Natural killer cell (primary cell): Measurements from ENCODE around the gene TH. TPM values are rescaled to one million over a fixed set of nuclear protein-coding genes. Genes with fewer than 3 reads are reported as not detected.

ENCODE experiments used
- ATAC-seq, 3 donors: fragments of 150-1000 bp in 2 of 3; fragments of 200-7000 bp in 1 of 3; cut with Tn5 transposase; 1 replicate in 1 of 3; 2 replicates in 2 of 3; pipeline ENCODE4 v1.10.0; 2021; ENCODE audit warnings: mild to moderate bottlenecking in 2 of 3, moderate library complexity in 2 of 3
- DNase-seq, 2 donors: peaks; one replicate each; pipeline versions ENCODE4 v3.0.0 to v3.0.0-alpha.2; 2013 to 2021; ENCODE audit warnings: mixed read lengths in 1 of 2
- H3K27ac ChIP-seq: one replicate; pipeline ENCODE4 v1.5.1; 2013; ENCODE audit warnings: mild to moderate bottlenecking, low read length
- H3K27me3 ChIP-seq: one replicate; pipeline ENCODE4 v1.6.1; 2013; ENCODE audit warnings: low read length; ENCODE audit not compliant: control insufficient read depth, insufficient read depth
- H3K36me3 ChIP-seq: one replicate; pipeline ENCODE4 v1.6.1; 2013; ENCODE audit warnings: low read length; ENCODE audit not compliant: control insufficient read depth, insufficient read depth
- H3K4me1 ChIP-seq: one replicate; pipeline ENCODE4 v1.6.1; 2013; ENCODE audit warnings: low read length; ENCODE audit not compliant: control insufficient read depth, insufficient read depth
- H3K4me3 ChIP-seq: one replicate; pipeline ENCODE4 v1.5.1; 2013; ENCODE audit warnings: low read length
- H3K9me3 ChIP-seq: one replicate; pipeline ENCODE4 v1.6.1; 2013; ENCODE audit warnings: low read length; ENCODE audit not compliant: control insufficient read depth, insufficient read depth
- H3K27ac Mint-ChIP-seq, 2 donors: one replicate each; pipeline ENCODE4 v1.8.0; 2022; ENCODE audit warnings: mild to moderate bottlenecking in 2 of 2, mixed read lengths in 2 of 2, moderate library complexity in 1 of 2
- H3K27me3 Mint-ChIP-seq, 2 donors: one replicate each; pipeline ENCODE4 v1.8.0; 2022; ENCODE audit warnings: low read depth in 2 of 2, mixed read lengths in 2 of 2
- H3K36me3 Mint-ChIP-seq: one replicate; pipeline ENCODE4 v1.8.0; 2022; ENCODE audit warnings: mixed read lengths
- H3K4me1 Mint-ChIP-seq, 2 donors: one replicate each; pipeline ENCODE4 v1.8.0; 2022; ENCODE audit warnings: mixed read lengths in 2 of 2
- H3K4me3 Mint-ChIP-seq: one replicate; pipeline ENCODE4 v1.8.0; 2022; ENCODE audit warnings: mild to moderate bottlenecking, moderate library complexity, mixed read lengths
- H3K9me3 Mint-ChIP-seq, 2 donors: one replicate each; pipeline ENCODE4 v1.8.0; 2022; ENCODE audit warnings: mixed read lengths in 2 of 2
- WGBS: methylation state at CpG from one replicate; pipeline ENCODE4 v1.1.7; 2013; ENCODE audit warnings: missing lambda C conversion rate; ENCODE audit not compliant: insufficient coverage; 5-methylcytosine and 5-hydroxymethylcytosine counted together
- intact Hi-C: fragments of 100-400 bp; cut with micrococcal nuclease; formaldehyde crosslinking; loops from one replicate; pipeline ENCODE4 v1.14.2; 2022
- total RNA-seq, 4 donors: library from RNA; stranded (reverse); fragments of 120-200 nt in 1 of 4; gene quantifications; one replicate each; pipeline versions ENCODE4 v1.2.3 to v1.2.4, GENCODE V29; 2013 to 2022
- TF ChIP-seq, protein P1 (sequence below): fragments of 200-600 bp; IDR thresholded peaks from one replicate; pipeline ENCODE4 v1.8.0; 2022; ENCODE audit warnings: antibody characterized with exemption

Gene TH
- total RNA-seq, 3 donors from 2014 or later (not counting 1 experiment from before 2014, with no cell fraction given), result not detected

- ATAC-seq, result no peak
- H3K4me3 Mint-ChIP-seq, result no peak overlapping the region
Observed at GRCh38 chr11:2167141-2168045, 4.2 kb downstream of the TH start.

GRCh38 chr11:2166091-2166851 is 5.3 kb downstream of the TH start:
- Histone ChIP-seq H3K27ac (no peak overlapping the region), H3K4me3 (no peak overlapping the region), H3K9me3 (no peaks in the 10 kb centered on the region), H3K36me3 (no peaks in the 10 kb centered on the region), H3K27me3 (no peaks in the 10 kb centered on the region), H3K4me1 (no peaks in the 10 kb centered on the region)
- Mint-ChIP-seq H3K27me3 (peaks cover 0 to 3% of the 10 kb centered on the region in 2 donors), H3K4me3 (no peak overlapping the region), H3K36me3 (no peaks in the 10 kb centered on the region), H3K9me3 (no peaks in the 10 kb centered on the region), H3K4me1 (no peaks in the 10 kb centered on the region), H3K27ac (no peak overlapping the region)
- peak; percentile 45 to 72 (median 63) for ATAC-seq
- intact Hi-C loops, result no loop called here
- TF ChIP-seq, protein P1, sequence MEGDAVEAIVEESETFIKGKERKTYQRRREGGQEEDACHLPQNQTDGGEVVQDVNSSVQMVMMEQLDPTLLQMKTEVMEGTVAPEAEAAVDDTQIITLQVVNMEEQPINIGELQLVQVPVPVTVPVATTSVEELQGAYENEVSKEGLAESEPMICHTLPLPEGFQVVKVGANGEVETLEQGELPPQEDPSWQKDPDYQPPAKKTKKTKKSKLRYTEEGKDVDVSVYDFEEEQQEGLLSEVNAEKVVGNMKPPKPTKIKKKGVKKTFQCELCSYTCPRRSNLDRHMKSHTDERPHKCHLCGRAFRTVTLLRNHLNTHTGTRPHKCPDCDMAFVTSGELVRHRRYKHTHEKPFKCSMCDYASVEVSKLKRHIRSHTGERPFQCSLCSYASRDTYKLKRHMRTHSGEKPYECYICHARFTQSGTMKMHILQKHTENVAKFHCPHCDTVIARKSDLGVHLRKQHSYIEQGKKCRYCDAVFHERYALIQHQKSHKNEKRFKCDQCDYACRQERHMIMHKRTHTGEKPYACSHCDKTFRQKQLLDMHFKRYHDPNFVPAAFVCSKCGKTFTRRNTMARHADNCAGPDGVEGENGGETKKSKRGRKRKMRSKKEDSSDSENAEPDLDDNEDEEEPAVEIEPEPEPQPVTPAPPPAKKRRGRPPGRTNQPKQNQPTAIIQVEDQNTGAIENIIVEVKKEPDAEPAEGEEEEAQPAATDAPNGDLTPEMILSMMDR, result peak; percentile 52
- 16% methylated on average over 70 of the region's 70 CpGs for WGBS
- DNase-seq, result peak; percentile 29 to 67

More at GRCh38 chr11:2167141-2168045, 4.2 kb downstream of the TH start:
- Histone ChIP-seq H3K36me3 (no peaks in the 10 kb centered on the region), H3K4me1 (no peaks in the 10 kb centered on the region), H3K9me3 (no peaks in the 10 kb centered on the region), H3K4me3 (no peak overlapping the region), H3K27ac (no peak overlapping the region), H3K27me3 (no peaks in the 10 kb centered on the region)
- no peak for DNase-seq
- Mint-ChIP-seq H3K4me1 (no peaks in the 10 kb centered on the region), H3K36me3 (no peaks in the 10 kb centered on the region), H3K9me3 (no peaks in the 10 kb centered on the region), H3K27ac (no peak overlapping the region), H3K27me3 (peaks cover 0 to 3% of the 10 kb centered on the region in 2 donors)
- WGBS, result 78% methylated on average over 31 of the region's 31 CpGs
- intact Hi-C loops, result no loop called here
- TF ChIP-seq, protein P1, result no peak

DNA sequence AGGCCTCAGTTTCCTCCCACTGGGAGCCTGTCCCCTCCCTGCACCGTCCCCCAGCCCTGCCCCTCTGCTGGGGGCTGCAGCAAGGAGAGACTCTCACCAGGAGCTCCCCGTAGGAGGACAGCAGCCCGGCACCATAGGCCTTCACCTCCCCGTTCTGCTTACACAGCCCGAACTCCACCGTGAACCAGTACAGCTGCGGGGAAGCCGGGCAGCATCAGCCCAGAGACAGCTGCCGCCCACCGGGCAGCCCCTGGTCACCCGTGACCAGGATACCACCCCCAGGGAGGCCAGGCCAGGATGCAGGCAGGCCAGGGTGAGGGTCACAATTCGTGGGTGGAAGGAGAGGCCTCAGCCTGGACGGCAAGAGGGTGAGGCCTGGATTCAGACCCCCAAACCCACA is 6.0 kb downstream of the TH start:
- H3K27ac ChIP-seq, result no peak overlapping the region
- intact Hi-C loops, result no loop called here
- Mint-ChIP-seq H3K9me3 (no peaks in the 10 kb centered on the region), H3K27me3 (peaks cover 0 to 3% of the 10 kb centered on the region in 2 donors), H3K27ac (no peak overlapping the region), H3K4me1 (no peaks in the 10 kb centered on the region), H3K36me3 (no peaks in the 10 kb centered on the region), H3K4me3 (no peak overlapping the region)
- 85% methylated on average over 13 of the region's 13 CpGs for WGBS
- H3K36me3 ChIP-seq, result no peaks in the 10 kb centered on the region
- TF ChIP-seq, protein P1, result no peak
- H3K4me3 ChIP-seq, result no peak overlapping the region
- no peaks in the 10 kb centered on the region for H3K27me3 ChIP-seq
- H3K4me1 ChIP-seq, result no peaks in the 10 kb centered on the region
- DNase-seq (no peak), ATAC-seq (no peak)
- no peaks in the 10 kb centered on the region for H3K9me3 ChIP-seq
